ELF-1 (cell line): ENCODE measurements around the gene NPIPA2.
"Not testable (repeated sequence)": the region's sequence is repeated elsewhere in the genome, so short reads cannot be mapped to it uniquely, and the experiment has no call there.

ENCODE experiments used
- DNase-seq: peaks from one replicate; pipeline ENCODE4 v3.0.0-alpha.2; 2016; ENCODE audit warnings: low read depth, low spot score

Gene NPIPA2

GRCh38 chr16:14742273-14743128, at the start of gene NPIPA2:
Gene NPIPA2, plus strand, starts transcription at chr16:14742533. Its CDS starts 5,533 bp downstream, at chr16:14748066.
- not testable (repeated sequence) for DNase-seq

- not testable (repeated sequence) for DNase-seq
These were observed 48.2 kb upstream of the NPIPA2 start, which contains the start of gene PLA2G10 for GRCh38 chr16:14694129-14694528. Gene PLA2G10, minus strand, starts transcription at chr16:14694308. Its CDS starts 79 bp downstream, at chr16:14694229.

GRCh38 chr16:14701859-14702258, 40.5 kb upstream of the NPIPA2 start:
- DNase-seq: not testable (repeated sequence)

GRCh38 chr16:14702672-14703071, 39.7 kb upstream of the NPIPA2 start:
- DNase-seq: not testable (repeated sequence)

- DNase-seq: not testable (repeated sequence)
These were observed 38.9 kb upstream of the NPIPA2 start, which contains the start of gene NPIPA3 for GRCh38 chr16:14703156-14704011. Gene NPIPA3, plus strand, starts transcription at chr16:14703411. Its CDS starts 5,533 bp downstream, at chr16:14708944.

- DNase-seq: not testable (repeated sequence)
These were observed 9.1 kb upstream of the NPIPA2 start for GRCh38 chr16:14733233-14733632.

GRCh38 chr16:14740832-14741385, 1.4 kb upstream of the NPIPA2 start:
- DNase-seq: not testable (repeated sequence)

GRCh38 chr16:14741794-14742193, 539 bp upstream of the NPIPA2 start:
- not testable (repeated sequence) for DNase-seq

- DNase-seq: not testable (repeated sequence)
These were observed 31.3 kb downstream of the NPIPA2 start for GRCh38 chr16:14773654-14774053.

- DNase-seq: not testable (repeated sequence)
These were observed 33.3 kb downstream of the NPIPA2 start for GRCh38 chr16:14775624-14776023.

GRCh38 chr16:14776763-14777162, 34.4 kb downstream of the NPIPA2 start:
- DNase-seq: not testable (repeated sequence)

GRCh38 chr16:14779368-14779877, 37.1 kb downstream of the NPIPA2 start:
- DNase-seq: not testable (repeated sequence)

GRCh38 chr16:14786180-14786579, 43.8 kb downstream of the NPIPA2 start:
- not testable (repeated sequence) for DNase-seq

GRCh38 chr16:14789577-14789976, 47.2 kb downstream of the NPIPA2 start:
- DNase-seq: not testable (repeated sequence)

- DNase-seq: not testable (repeated sequence)
These were observed 48.1 kb downstream of the NPIPA2 start for GRCh38 chr16:14790320-14790956.

- DNase-seq: not testable (repeated sequence)
These were observed 50.6 kb downstream of the NPIPA2 start for GRCh38 chr16:14792914-14793313.

GRCh38 chr16:14797558-14797957, 55.2 kb downstream of the NPIPA2 start:
- not testable (repeated sequence) for DNase-seq

- not testable (repeated sequence) for DNase-seq
These were observed 61.2 kb downstream of the NPIPA2 start for GRCh38 chr16:14803577-14803976.

GRCh38 chr16:14807184-14807678, 64.9 kb downstream of the NPIPA2 start:
- DNase-seq: not testable (repeated sequence)

GRCh38 chr16:14813890-14814289, 71.6 kb downstream of the NPIPA2 start:
- DNase-seq: not testable (repeated sequence)
